Inferior parietal cortex (tissue), 1 donor: Measurements from ENCODE around the gene BICC1.

Source experiments
- DNase-seq: peaks from one replicate; pipeline ENCODE4 v3.0.0-alpha.2; 2016; ENCODE audit errors: extremely low spot score

BICC1 gene

GRCh38 chr10:58647376-58648112 lies 134.9 kb downstream of the BICC1 start:
- no peak for DNase-seq

GRCh38 chr10:58648131-58648530 lies 135.5 kb downstream of the BICC1 start:
- DNase-seq: no peak

- DNase-seq: no peak
These were observed 138.4 kb downstream of the BICC1 start for GRCh38 chr10:58651040-58651439.

GRCh38 chr10:58651742-58652141 lies 139.1 kb downstream of the BICC1 start:
- no peak for DNase-seq

GRCh38 chr10:58653139-58653538 lies 140.5 kb downstream of the BICC1 start:
- DNase-seq: no peak

- no peak for DNase-seq
These were observed 148.0 kb downstream of the BICC1 start for GRCh38 chr10:58660575-58661255.

GRCh38 chr10:58661336-58661735 lies 148.7 kb downstream of the BICC1 start:
- no peak for DNase-seq

GRCh38 chr10:58661902-58662301 lies 149.2 kb downstream of the BICC1 start:
- no peak for DNase-seq

- no peak for DNase-seq
These were observed 149.6 kb downstream of the BICC1 start for GRCh38 chr10:58662314-58662713.

GRCh38 chr10:58665361-58665760 lies 152.7 kb downstream of the BICC1 start:
- no peak for DNase-seq

- no peak for DNase-seq
These were observed 153.4 kb downstream of the BICC1 start for GRCh38 chr10:58666024-58666423.

- DNase-seq: no peak
These were observed 155.1 kb downstream of the BICC1 start for GRCh38 chr10:58667658-58668310.

GRCh38 chr10:58672845-58673244 lies 160.2 kb downstream of the BICC1 start:
- DNase-seq: no peak

- no peak for DNase-seq
These were observed 161.6 kb downstream of the BICC1 start for GRCh38 chr10:58674251-58674650.

- DNase-seq: no peak
These were observed 162.6 kb downstream of the BICC1 start for GRCh38 chr10:58675321-58675720.

GRCh38 chr10:58691528-58691927 lies 178.9 kb downstream of the BICC1 start:
- DNase-seq: no peak

- no peak for DNase-seq
These were observed 181.2 kb downstream of the BICC1 start for GRCh38 chr10:58693919-58694318.

- DNase-seq: no peak
These were observed 182.3 kb downstream of the BICC1 start for GRCh38 chr10:58695022-58695421.

GRCh38 chr10:58696736-58697135 lies 184.1 kb downstream of the BICC1 start:
- no peak for DNase-seq

- DNase-seq: no peak
These were observed 185.0 kb downstream of the BICC1 start for GRCh38 chr10:58697691-58698090.

GRCh38 chr10:58698777-58699356 lies 186.2 kb downstream of the BICC1 start:
- DNase-seq: no peak

- no peak for DNase-seq
These were observed 187.9 kb downstream of the BICC1 start for GRCh38 chr10:58700591-58700990.
